GM12801 (cell line): ENCODE measurements around the gene BNIP3.

Source experiments
- TF ChIP-seq, protein P1 (sequence below): IDR thresholded peaks from one replicate; pipeline ENCODE4 v1.5.1; 2011; ENCODE audit warnings: control low read depth; ENCODE audit not compliant: insufficient read length; ENCODE audit errors: extremely low read depth

Gene BNIP3

DNA sequence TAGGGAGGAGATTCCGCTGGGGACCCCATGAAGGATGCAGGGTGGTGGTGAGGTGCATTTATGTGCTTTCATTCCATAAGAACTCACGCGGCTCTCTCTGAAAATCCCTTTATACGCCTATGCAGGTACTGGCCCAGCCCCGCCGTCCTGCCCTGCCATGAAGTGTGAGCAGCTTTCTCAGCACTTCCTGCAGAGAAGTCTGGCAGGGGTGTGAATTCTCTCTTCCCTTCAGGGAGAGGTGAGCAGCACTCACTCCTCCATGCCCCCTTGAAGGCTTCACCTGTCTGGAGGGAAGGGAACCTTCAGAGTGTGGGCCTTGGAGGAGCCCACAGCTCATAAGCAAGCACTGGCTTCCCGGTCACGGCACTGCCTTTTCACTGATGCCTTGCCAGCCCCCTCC is 47.0 kb downstream of the BNIP3 start:
- TF ChIP-seq, protein P1, sequence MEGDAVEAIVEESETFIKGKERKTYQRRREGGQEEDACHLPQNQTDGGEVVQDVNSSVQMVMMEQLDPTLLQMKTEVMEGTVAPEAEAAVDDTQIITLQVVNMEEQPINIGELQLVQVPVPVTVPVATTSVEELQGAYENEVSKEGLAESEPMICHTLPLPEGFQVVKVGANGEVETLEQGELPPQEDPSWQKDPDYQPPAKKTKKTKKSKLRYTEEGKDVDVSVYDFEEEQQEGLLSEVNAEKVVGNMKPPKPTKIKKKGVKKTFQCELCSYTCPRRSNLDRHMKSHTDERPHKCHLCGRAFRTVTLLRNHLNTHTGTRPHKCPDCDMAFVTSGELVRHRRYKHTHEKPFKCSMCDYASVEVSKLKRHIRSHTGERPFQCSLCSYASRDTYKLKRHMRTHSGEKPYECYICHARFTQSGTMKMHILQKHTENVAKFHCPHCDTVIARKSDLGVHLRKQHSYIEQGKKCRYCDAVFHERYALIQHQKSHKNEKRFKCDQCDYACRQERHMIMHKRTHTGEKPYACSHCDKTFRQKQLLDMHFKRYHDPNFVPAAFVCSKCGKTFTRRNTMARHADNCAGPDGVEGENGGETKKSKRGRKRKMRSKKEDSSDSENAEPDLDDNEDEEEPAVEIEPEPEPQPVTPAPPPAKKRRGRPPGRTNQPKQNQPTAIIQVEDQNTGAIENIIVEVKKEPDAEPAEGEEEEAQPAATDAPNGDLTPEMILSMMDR, result no peak

DNA sequence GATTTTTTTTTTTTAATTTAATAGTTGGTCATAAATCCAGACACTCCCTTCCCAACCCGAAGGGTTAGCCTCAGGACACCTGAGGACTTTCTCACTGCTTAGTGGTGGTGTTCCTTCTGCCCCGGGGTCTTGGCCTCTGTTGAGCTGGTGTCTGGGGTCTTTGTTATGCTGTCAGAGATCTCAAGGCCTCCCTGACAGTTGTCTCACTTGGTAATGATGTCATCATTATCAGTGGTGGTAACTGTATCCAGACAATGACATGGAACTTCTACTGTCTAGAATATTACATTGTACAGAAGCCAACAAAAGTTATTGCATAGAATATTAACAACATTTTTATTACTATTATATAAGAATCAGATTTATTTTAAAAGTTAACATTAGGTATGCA is 48.0 kb downstream of the BNIP3 start:
- TF ChIP-seq, protein P1, result no peak

DNA sequence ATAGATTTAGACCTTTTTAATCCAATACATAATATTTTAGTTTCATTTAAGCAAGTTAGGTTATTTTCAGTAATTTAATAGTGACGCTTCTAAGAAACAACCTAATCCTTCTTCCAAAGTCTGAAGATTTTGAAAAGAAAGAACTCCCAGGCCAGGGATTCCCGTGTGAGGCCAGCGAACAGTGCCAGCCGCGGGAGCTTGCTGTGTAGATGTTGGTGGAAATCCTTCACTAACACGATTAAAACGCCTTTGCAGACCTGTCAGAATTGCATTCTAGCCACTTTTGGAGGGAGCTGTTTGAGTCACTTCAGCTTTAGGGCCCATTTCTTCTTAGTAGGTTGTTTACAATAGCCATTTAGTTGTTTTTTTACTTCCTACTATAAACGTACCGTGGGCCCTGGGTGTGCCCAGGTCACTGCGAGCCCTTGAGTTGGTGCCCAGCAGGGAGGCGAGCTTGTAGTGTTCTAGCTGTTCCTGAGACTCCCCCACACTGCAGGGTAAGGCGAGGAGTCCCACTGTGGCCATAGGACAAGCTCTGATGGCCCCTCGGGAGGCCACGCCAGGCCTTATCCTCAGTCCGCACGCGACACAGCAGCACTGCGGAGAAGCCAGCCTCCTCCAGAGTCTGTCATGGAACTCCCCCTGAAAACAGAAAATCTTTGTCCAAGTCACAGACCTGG is 48.6 kb downstream of the BNIP3 start:
- TF ChIP-seq, protein P1, result no peak

DNA sequence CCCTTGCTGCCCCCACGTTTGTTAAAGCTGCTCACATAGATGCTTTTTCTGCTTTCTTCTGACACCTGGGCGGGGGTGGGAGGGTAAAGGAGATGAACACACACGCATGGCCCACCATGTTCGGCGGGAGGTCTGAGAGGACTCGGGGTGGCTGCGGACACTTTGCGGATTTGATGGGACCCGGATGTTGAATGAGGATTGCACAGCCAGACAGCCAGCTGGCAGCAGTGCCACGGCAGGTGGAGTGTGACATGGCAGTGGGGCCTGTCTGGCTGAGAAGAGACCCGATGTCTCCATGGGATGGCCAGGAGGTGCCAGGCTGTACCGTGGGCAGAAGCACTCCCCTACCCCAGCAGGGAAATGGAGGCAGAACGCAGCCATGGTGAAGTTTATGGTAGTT is 49.7 kb downstream of the BNIP3 start:
- TF ChIP-seq, protein P1, result no peak

DNA sequence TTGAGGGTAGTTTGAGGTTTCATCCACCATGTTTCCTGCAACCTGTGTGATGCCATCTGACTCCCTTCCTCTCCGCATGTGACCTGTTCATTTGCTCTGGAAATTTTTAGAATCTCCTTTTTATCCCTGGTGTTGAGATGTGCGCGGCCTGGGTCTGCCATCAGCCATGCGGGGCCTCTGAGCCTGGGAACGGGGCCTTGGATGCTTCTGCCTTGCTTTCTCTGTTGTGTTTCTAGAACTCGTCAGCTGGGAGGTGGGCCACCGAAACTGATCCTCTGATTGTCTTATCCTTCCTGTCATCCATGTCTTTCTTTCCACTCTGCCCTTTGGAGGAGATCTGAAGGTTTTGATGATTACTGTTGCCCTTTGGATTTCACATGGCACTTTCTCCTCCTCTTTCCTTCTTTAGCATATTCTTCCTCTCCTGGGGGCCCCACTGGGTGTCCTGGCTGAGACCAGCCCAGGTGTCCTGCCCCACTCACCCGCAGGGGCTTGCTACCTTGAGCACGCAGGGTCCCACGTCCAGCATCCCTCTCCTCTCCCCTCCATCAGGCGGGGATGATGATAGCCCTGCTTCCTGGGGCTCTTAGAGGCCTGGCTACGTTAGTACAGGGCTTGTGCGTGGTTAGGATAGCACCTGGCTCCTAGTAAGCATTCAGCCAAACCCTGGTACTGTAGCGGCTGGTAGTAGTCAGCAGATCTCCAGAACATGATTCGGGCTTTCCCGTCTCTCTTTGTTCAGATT is 51.0 kb downstream of the BNIP3 start:
- TF ChIP-seq, protein P1, result no peak

DNA sequence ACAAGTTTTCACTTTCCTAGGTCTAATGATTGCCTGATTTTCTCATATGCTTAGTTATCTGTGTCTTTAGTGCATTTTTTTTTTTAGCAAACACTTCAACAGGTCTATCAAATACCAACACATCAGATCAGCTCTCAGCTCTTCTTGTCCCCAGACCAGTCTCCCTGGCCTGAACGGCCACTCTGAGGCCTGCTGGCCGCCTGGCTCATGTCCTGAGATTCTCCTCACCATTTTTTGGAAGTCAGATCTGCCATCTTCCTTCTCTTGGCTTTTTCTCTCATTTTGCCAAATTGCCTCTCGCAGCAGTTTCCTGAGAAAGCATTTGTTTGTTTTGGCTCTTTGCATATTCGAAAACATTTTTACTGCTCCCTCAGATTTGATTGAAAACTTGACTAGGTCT is 51.6 kb downstream of the BNIP3 start:
- TF ChIP-seq, protein P1, result no peak

DNA sequence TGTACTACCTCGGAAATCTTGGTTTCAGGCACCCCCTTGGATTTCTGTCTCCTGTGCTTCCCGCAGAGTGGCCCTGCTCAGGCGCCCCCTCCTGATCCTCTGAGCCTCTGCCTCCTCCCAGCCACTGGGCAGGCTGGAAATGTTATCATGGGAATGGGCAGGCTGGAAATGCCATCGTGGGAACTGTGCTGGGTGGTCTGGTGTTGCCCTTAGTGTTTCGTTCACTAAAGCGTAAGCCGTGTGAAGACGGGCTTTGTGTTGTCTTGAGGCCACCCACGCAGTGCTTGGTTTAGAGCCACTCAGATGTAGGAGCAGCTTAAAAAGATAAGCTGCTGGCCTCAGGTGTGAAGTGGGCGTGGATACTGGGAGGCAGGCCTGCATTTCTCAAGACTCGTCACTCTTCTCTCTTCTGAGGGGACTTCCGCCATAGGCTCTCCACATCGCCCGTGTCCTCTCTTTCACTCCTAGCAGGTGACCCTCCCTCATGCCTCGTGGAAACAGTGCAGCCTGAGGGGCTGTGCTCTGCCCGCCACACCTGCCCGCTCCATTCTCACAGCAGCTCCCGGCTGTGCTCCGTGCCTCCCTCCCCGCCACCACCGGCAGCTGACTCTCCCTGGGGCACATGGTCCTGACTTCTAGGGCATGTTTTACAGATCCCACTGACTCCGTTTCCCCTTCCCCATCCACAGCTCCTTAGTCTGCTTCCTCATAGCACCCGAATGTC is 52.4 kb downstream of the BNIP3 start:
- TF ChIP-seq, protein P1, result no peak
